Measurements from ENCODE around the gene NINL.

NINL gene

DNA sequence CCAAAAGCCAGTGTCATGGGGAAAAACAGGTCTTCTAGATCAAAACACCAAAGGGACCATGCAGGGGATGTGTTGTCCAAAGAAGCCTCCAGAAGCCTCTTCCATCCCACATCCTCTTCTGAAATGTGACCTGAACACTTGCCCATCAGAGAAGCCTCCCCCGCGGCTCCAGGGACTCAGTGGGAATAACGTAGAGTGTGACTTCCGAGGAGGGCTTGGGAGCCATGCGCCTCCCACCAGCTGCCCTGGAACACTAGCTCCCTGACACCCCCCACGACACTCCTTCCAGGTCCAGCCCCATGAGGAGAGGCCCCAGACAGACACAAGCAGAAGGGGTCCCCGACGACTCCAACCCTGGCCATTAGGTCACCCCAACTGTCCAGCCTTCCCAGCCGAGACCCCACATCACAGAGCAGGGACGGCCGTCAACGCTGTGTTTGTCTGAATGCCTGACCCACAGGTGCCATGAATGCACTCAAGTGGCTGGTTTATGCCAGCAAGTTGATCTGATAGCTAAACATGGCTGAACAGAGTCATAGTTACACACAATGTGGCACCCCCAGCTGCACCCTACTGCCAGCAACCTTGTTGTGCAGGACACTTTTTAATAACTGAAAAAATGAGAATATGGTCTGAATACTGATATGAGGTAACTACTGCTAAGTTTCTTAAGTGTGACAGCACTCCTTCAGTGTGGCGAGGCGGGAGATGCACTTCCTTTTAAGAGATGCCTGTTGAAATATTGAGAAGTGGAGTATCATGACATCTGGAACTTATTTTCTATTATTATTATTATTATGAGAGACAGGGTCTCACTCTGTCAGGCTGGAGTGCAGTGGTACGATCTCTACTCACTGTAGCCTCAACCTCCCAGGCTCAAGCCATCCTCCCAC is 119.8 kb downstream of the NINL start:
- DNase-seq (ENCODE audit: low read depth): no peak
- TF ChIP-seq, protein P1, sequence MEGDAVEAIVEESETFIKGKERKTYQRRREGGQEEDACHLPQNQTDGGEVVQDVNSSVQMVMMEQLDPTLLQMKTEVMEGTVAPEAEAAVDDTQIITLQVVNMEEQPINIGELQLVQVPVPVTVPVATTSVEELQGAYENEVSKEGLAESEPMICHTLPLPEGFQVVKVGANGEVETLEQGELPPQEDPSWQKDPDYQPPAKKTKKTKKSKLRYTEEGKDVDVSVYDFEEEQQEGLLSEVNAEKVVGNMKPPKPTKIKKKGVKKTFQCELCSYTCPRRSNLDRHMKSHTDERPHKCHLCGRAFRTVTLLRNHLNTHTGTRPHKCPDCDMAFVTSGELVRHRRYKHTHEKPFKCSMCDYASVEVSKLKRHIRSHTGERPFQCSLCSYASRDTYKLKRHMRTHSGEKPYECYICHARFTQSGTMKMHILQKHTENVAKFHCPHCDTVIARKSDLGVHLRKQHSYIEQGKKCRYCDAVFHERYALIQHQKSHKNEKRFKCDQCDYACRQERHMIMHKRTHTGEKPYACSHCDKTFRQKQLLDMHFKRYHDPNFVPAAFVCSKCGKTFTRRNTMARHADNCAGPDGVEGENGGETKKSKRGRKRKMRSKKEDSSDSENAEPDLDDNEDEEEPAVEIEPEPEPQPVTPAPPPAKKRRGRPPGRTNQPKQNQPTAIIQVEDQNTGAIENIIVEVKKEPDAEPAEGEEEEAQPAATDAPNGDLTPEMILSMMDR (IDR thresholded peaks at IDR 0.05; ENCODE audit: insufficient read depth, low read depth, low read length, missing control alignments): no peak
- H3K4me3 ChIP-seq (ENCODE audit: low read depth, low read length): no peak overlapping the region

DNA sequence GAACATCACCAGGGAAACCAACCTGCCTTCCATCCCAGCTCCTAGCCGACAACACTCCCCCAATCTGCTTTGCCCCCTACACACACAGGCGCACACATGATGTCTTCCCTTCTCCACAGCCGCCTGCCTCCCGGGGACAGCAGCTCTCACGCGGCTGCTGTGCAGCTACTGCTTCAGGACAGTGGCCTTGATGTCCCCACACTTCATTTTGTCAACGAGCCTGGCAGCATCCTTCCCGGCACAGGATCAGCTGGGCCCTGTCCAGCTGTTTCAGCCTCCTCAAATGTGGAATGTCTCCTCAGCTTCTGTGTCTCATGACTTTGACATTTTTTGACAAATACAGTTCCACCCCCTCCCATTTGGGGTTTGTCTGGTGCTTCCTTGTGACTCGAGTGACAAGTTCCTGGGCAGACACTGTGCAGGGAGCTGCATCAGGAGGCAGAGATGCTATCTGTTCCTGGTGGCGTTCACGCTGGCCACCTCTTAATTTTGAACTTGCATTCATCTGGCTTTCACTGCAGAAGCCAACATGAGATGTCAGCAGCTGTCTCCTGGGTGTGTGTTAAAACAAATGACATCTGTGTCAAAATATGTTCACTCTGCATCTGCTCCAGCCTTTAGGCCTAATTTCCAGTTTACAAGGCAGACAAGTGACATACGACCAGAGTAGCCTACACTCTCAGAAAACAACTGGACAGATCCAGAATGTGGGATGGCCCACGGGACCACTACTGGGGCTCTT is 120.7 kb downstream of the NINL start:
- TF ChIP-seq, protein P1 (IDR thresholded peaks at IDR 0.05; ENCODE audit: insufficient read depth, low read depth, low read length, missing control alignments): no peak
- no peak for DNase-seq (ENCODE audit: low read depth)

DNA sequence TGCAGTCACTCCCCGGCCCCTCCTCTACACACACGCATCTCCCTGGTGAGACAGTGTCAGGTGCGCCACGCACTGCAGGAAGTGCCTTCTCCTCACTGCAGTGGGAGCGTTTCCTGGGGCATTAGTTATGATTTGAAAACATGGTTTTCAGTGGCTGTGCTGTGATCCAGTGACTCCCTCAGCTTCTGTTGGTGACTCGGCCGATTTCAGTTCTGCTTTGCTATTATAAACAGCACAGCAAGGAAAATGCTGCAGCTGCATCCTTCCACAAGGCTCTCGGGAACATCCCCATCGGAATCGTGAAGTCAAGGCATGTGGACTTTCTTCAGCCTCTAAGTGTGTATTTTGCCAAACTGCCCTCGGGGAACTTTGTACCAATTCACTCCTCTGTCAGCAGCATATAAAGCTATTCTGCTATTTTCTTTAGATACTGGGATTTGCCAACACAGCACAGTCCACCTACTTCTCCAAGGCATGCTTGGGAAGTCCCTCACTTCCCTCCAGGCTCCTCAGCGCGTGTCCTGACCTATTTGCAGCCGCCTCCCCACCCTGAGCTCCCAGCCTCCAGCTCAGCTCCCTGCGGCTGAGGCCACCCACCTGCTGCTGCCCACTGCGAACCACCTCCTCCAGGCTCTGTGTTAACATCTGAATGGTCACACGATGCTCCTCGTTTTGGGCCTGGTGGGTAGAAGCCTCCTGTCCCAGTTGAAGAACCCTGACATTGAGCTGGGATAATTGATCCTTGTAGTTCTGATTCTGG is 123.4 kb downstream of the NINL start:
- H3K4me3 ChIP-seq (ENCODE audit: low read depth, low read length): no peak overlapping the region
- TF ChIP-seq, protein P1 (IDR thresholded peaks at IDR 0.05; ENCODE audit: insufficient read depth, low read depth, low read length, missing control alignments): no peak
- peak; percentile 9 for DNase-seq (ENCODE audit: low read depth)

More for the DNA sequence above, 120.7 kb downstream of the NINL start:
- H3K4me3 ChIP-seq (ENCODE audit: low read depth, low read length): no peak overlapping the region

- no peak overlapping the region for H3K4me3 ChIP-seq (ENCODE audit: low read depth, low read length)
- TF ChIP-seq, protein P1 (IDR thresholded peaks at IDR 0.05; ENCODE audit: insufficient read depth, low read depth, low read length, missing control alignments): no peak
- DNase-seq (ENCODE audit: low read depth): no peak
Observed at GRCh38 chr20:25461281-25461650, 124.1 kb downstream of the NINL start.

DNA sequence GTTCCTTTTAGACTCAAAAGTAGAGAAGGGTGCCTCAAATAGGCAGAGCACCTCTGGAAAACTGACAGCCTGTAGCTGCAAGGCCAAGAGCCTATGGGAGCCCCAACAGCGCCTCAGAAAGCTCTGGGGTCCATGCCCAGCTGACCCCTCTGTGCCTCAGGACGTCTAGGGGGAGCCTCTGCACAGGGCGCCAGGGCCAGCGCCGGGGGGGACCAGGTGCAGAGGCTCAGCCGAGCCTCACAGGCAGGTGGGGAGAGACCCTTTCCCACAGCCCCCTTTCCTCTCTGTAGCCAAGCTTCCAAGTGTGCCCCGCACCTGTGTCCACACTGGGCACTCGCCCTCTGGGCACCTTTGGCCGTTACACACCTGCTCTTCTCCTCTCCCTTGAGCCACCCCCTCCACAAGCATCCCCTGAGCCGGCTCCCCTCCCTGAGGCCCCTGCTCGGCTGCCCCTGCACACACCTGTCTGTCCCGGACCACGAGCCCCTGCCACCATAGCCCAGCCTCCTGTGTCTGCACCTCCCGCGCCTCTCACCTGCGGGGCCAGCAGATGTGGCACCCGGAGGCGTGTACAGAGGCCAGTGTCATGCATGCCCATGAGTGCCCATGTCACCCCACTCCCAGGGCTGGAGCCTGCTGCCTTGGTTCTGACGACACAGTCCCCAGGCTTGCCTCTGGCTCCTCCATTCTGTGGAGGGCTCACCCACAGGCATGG is 124.6 kb downstream of the NINL start:
- no peak overlapping the region for H3K4me3 ChIP-seq (ENCODE audit: low read depth, low read length)
- DNase-seq (ENCODE audit: low read depth): no peak
- TF ChIP-seq, protein P1 (IDR thresholded peaks at IDR 0.05; ENCODE audit: insufficient read depth, low read depth, low read length, missing control alignments): no peak

DNA sequence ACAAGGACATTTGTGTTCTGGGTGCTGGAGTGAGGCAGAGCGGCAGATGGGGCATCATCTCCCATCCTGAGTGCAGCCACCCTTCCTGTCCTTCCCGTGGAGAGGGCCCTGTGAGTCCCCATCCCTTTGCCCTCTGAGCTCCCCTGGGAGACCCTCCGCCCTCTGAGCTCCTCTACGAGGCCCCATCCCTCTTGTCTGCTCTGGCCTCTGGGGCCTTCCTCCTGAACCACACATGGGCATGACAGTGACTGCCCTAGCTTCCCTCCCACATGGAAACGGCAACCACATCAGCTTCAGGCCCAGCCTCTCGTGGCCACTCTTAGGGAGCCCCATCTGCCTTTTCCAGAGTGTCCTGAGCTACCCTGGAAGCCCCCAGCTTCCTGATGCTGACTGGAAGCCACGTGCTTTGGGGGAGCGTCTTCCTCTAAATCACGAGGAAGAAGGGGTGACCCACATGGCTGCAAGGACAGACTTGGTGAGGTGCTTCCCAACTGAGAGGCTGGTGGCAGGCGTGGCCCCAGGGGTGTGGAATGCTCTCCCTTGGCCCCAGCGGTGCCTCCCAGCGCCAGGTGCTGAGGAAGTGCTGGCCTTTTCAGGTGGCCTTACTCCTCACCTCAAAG is 125.3 kb downstream of the NINL start:
- H3K4me3 ChIP-seq (ENCODE audit: low read depth, low read length): no peak overlapping the region
- TF ChIP-seq, protein P1 (IDR thresholded peaks at IDR 0.05; ENCODE audit: insufficient read depth, low read depth, low read length, missing control alignments): no peak
- DNase-seq (ENCODE audit: low read depth): no peak

Measured in GM12865 (cell line).